Naive thymus-derived CD4-positive, alpha-beta T cell (primary cell): ENCODE measurements around the gene CAPS. TPM values are rescaled to one million over a fixed set of nuclear protein-coding genes. Genes with fewer than 3 reads are reported as not detected.

Experiments
- ATAC-seq: fragments of 150-1000 bp; cut with Tn5 transposase; 2 replicates; pipeline ENCODE4 v1.10.0; 2021; ENCODE audit warnings: mild to moderate bottlenecking, moderate library complexity
- CTCF ChIA-PET: fragments of 350-600 bp; sonication (Branson Sonifier 250); formaldehyde crosslinking; loops from one replicate; lab custom pipeline; 2021; ENCODE audit warnings: antibody characterized with exemption; lab: Charles Lee
- POLR2A ChIA-PET: fragments of 350-600 bp; sonication (Branson Sonifier 250); formaldehyde crosslinking; loops from one replicate; lab custom pipeline; 2021; ENCODE audit warnings: antibody characterized with exemption, inconsistent platforms; lab: Charles Lee
- DNase-seq, 9 donors: peaks; one replicate each; pipeline versions ENCODE4 v3.0.0 to v3.0.0-alpha.2; 2020 to 2022; ENCODE audit warnings: mixed read lengths in 1 of 9
- H3K27ac ChIP-seq: one replicate; pipeline ENCODE4 v1.7.0; 2013; ENCODE audit warnings: mild to moderate bottlenecking, low read depth, low read length, moderate library complexity
- H3K27me3 ChIP-seq, 2 donors: one replicate each; pipeline ENCODE4 v1.7.0; 2013; ENCODE audit warnings: low read length in 2 of 2, mild to moderate bottlenecking in 2 of 2, moderate library complexity in 2 of 2; ENCODE audit not compliant: control insufficient read depth in 2 of 2, insufficient read depth in 2 of 2
- H3K36me3 ChIP-seq, 3 experiments: 1 replicate in 2 of 3; 2 replicates in 1 of 3; pipeline ENCODE4 v1.7.0; 2013; ENCODE audit warnings: low read length in 3 of 3, mild to moderate bottlenecking in 3 of 3, moderate library complexity in 1 of 3; ENCODE audit not compliant: insufficient read depth in 3 of 3, control insufficient read depth in 2 of 3
- H3K4me1 ChIP-seq, 2 donors: one replicate each; pipeline ENCODE4 v1.7.0; 2013; ENCODE audit warnings: low read length in 2 of 2, mild to moderate bottlenecking in 2 of 2, moderate library complexity in 1 of 2; ENCODE audit not compliant: control insufficient read depth in 2 of 2, insufficient read depth in 2 of 2
- H3K4me3 ChIP-seq: 2 replicates; pipeline ENCODE4 v1.7.0; 2013; ENCODE audit warnings: mild to moderate bottlenecking, low read length
- H3K9me3 ChIP-seq, 3 experiments: 1 replicate in 2 of 3; 2 replicates in 1 of 3; pipeline ENCODE4 v1.7.0; 2013; ENCODE audit warnings: low read length in 3 of 3; ENCODE audit not compliant: control insufficient read depth in 2 of 3
- H3K27ac Mint-ChIP-seq, 9 donors: one replicate each; pipeline ENCODE4 v1.8.0; 2020 to 2022; ENCODE audit warnings: mixed read lengths in 9 of 9, mild to moderate bottlenecking in 8 of 9, moderate library complexity in 5 of 9, inconsistent platforms in 2 of 9
- H3K27me3 Mint-ChIP-seq, 5 donors: one replicate each; pipeline ENCODE4 v1.8.0; 2021 to 2022; ENCODE audit warnings: mixed read lengths in 5 of 5, mild to moderate bottlenecking in 1 of 5
- H3K36me3 Mint-ChIP-seq, 5 donors: one replicate each; pipeline ENCODE4 v1.8.0; 2020 to 2022; ENCODE audit warnings: mixed read lengths in 5 of 5, mild to moderate bottlenecking in 3 of 5, inconsistent platforms in 1 of 5
- H3K4me1 Mint-ChIP-seq, 7 donors: one replicate each; pipeline ENCODE4 v1.8.0; 2020 to 2022; ENCODE audit warnings: mixed read lengths in 7 of 7, mild to moderate bottlenecking in 3 of 7, inconsistent platforms in 1 of 7
- H3K4me3 Mint-ChIP-seq, 10 donors: one replicate each; pipeline ENCODE4 v1.8.0; 2020 to 2022; ENCODE audit warnings: mild to moderate bottlenecking in 10 of 10, mixed read lengths in 10 of 10, moderate library complexity in 6 of 10, inconsistent platforms in 2 of 10
- H3K9me3 Mint-ChIP-seq, 11 donors: one replicate each; pipeline ENCODE4 v1.8.0; 2020 to 2022; ENCODE audit warnings: mixed read lengths in 11 of 11, mild to moderate bottlenecking in 4 of 11, inconsistent platforms in 1 of 11, moderate library complexity in 1 of 11
- intact Hi-C, 2 donors: fragments of 100-400 bp; cut with micrococcal nuclease; formaldehyde crosslinking; loops; one replicate each; pipeline ENCODE4 v1.15.1; 2023
- polyA plus RNA-seq, 2 donors: library from polyadenylated mRNA; unstranded; fragments of 300-500 nt; fragmentation: Illumina TruSeq; gene quantifications; one replicate each; pipeline ENCODE4 v1.2.3, GENCODE V29; 2021
- total RNA-seq, 6 experiments: library from RNA in 5 of 6; stranded (reverse) in 5 of 6; gene quantifications; 1 replicate in 5 of 6; 2 replicates in 1 of 6; pipeline ENCODE4 v1.2.3 and lab custom pipeline; 2021 to 2026

CAPS gene
- total and polyA plus RNA-seq, 7 experiments from 2014 or later: 1.6 to 80.6 (median 45.2) TPM

DNA sequence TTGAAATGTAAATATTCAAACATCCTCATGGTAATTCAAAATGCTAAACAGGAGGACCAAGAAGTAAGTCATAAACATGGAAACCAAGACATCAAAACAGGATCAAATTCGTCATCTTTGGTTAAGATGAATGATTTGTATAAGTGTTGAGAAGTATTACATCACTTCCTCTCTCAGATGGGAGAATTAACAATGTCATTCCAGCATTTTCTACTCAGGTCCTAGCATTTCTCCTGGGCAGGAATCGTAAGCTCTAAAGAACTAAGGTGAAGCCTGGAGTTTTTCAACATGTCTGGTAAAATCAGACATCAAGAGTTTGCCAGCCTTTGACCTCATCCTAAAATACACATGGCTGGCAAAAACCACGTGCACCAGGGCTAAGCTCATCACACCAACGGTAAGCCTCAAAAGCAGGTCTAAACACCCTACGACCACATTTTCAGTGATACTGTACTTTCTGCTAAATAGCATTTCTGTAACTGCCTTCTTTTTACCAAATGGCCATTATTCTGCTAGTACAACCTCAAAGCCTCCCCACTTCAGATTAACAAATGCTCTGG is 39.1 kb downstream of the CAPS start:
- intact Hi-C loops: loop anchor here (1.0 to 2.0 kb wide), 2 partner anchors 9 to 48 kb away; partner anchors contain the start of gene VMAC (in 1 of the 2)
- Mint-ChIP-seq H3K4me1 (peaks cover 71 to 99% (median 94%) of the 10 kb centered on the region in 7 donors), H3K9me3 (peaks cover 0 to 6% (median 0%) of the 10 kb centered on the region in 11 donors), H3K27ac (peak overlapping the region; percentile 45 to 97 (median 89)), H3K4me3 (peak overlapping the region; percentile 47 to 81 (median 74)), H3K27me3 (no peaks in the 10 kb centered on the region), H3K36me3 (peaks cover 0 to 10% (median 0%) of the 10 kb centered on the region in 5 donors)
- no peak for ATAC-seq
- DNase-seq: no peak
- ChIA-PET CTCF (interaction anchor here (3.8 kb wide), 1 partner anchor 8 kb away, joined by 16 read pairs; no protein-coding TSS in a partner anchor), POLR2A (interaction anchor here (0.6 to 7.1 kb wide), 6 partner anchors 8 to 227 kb away, joined by 3 to 89 read pairs (median 8); partner anchors contain the start of genes NDUFA11, RANBP3 and VMAC)
- H3K27ac ChIP-seq: peak overlapping the region; percentile 55
- no peaks in the 10 kb centered on the region for H3K27me3 ChIP-seq
- H3K9me3 ChIP-seq: no peaks in the 10 kb centered on the region
- peaks cover 31 to 73% of the 10 kb centered on the region in 2 donors for H3K4me1 ChIP-seq
- no peaks in the 10 kb centered on the region for H3K36me3 ChIP-seq
- no peak overlapping the region for H3K4me3 ChIP-seq

GRCh38 chr19:5953680-5954213 is 39.7 kb downstream of the CAPS start:
- H3K4me3 Mint-ChIP-seq: peak overlapping the region; percentile 47 to 81 (median 74)
- Histone ChIP-seq H3K4me1 (peaks cover 30 to 73% of the 10 kb centered on the region in 2 donors), H3K27ac (peak overlapping the region; percentile 55), H3K4me3 (peak overlapping the region; percentile 17), H3K9me3 (no peaks in the 10 kb centered on the region), H3K36me3 (no peaks in the 10 kb centered on the region), H3K27me3 (no peaks in the 10 kb centered on the region)
- ChIA-PET POLR2A (interaction anchor here (0.8 to 7.1 kb wide), 5 partner anchors 7 to 49 kb away, joined by 4 to 89 read pairs (median 13); partner anchors contain the start of genes NDUFA11, RANBP3 and VMAC), CTCF (interaction anchor here (0.8 kb wide), 1 partner anchor 14 kb away, joined by 3 read pairs; no protein-coding TSS in a partner anchor)
- ATAC-seq (peak; percentile 45), DNase-seq (peak in 8 of 9 donors; percentile 16 to 37 (median 32))
- H3K4me1 Mint-ChIP-seq: peaks cover 67 to 99% (median 92%) of the 10 kb centered on the region in 7 donors
- peak overlapping the region; percentile 45 to 97 (median 89) for H3K27ac Mint-ChIP-seq
- peaks cover 0 to 6% (median 0%) of the 10 kb centered on the region in 11 donors for H3K9me3 Mint-ChIP-seq
- no peaks in the 10 kb centered on the region for H3K27me3 Mint-ChIP-seq
- intact Hi-C loops: loop anchor here (1.0 to 2.0 kb wide), 2 partner anchors 9 to 49 kb away; partner anchors contain the start of gene VMAC (in 1 of the 2)
- peaks cover 0 to 11% (median 0%) of the 10 kb centered on the region in 5 donors for H3K36me3 Mint-ChIP-seq

- Histone ChIP-seq H3K4me1 (peaks cover 29 to 73% of the 10 kb centered on the region in 2 donors), H3K36me3 (no peaks in the 10 kb centered on the region), H3K27me3 (no peaks in the 10 kb centered on the region), H3K9me3 (no peaks in the 10 kb centered on the region), H3K27ac (peak overlapping the region; percentile 55), H3K4me3 (no peak overlapping the region)
- POLR2A ChIA-PET: interaction anchor here (0.8 to 7.1 kb wide), 4 partner anchors 7 to 50 kb away, joined by 4 to 89 read pairs (median 9); partner anchors contain the start of genes NDUFA11, RANBP3 and VMAC
- no peak for ATAC-seq
- Mint-ChIP-seq H3K4me1 (peaks cover 67 to 99% (median 92%) of the 10 kb centered on the region in 7 donors), H3K27me3 (no peaks in the 10 kb centered on the region), H3K9me3 (peaks cover 0 to 6% (median 0%) of the 10 kb centered on the region in 11 donors), H3K36me3 (peaks cover 0 to 11% (median 0%) of the 10 kb centered on the region in 5 donors), H3K4me3 (peak overlapping the region; percentile 47 to 81 (median 74)), H3K27ac (peak overlapping the region; percentile 45 to 97 (median 89))
- intact Hi-C loops: no loop called here
- CTCF ChIA-PET: interaction anchor here (0.8 kb wide), 1 partner anchor 13 kb away, joined by 3 read pairs; no protein-coding TSS in a partner anchor
- no peak for DNase-seq
Measured at GRCh38 chr19:5954293-5954692, 40.2 kb downstream of the CAPS start.

DNA sequence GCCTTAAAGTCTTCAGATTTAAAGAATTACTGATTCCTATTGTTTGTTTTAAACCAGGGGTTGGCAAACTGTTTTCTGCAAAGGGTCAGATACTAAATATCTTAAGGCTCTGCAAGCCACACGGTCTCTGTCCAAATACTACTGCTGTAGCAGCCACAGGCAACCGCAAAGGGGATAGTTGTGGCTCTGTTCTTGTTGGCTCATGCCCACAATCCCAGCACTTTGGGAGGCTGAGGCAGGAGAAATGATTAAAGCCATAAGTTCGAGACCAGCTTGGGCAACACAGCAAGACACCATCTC is 41.5 kb downstream of the CAPS start:
- Mint-ChIP-seq H3K27ac (peak overlapping the region in 5 of 9 donors; percentile 34 to 98 (median 72)), H3K4me3 (peak overlapping the region in 1 of 10 donors; percentile 50), H3K36me3 (peaks cover 0 to 15% (median 3%) of the 10 kb centered on the region in 5 donors), H3K9me3 (peaks cover 0 to 6% (median 0%) of the 10 kb centered on the region in 11 donors), H3K27me3 (no peaks in the 10 kb centered on the region), H3K4me1 (peaks cover 59 to 99% (median 91%) of the 10 kb centered on the region in 7 donors)
- DNase-seq (no peak), ATAC-seq (no peak)
- POLR2A ChIA-PET: interaction anchor here (1.3 kb wide), 1 partner anchor 52 kb away, joined by 6 read pairs; the partner anchor contains the start of gene NDUFA11
- peaks cover 24 to 73% of the 10 kb centered on the region in 2 donors for H3K4me1 ChIP-seq
- H3K36me3 ChIP-seq: no peaks in the 10 kb centered on the region
- H3K9me3 ChIP-seq: no peaks in the 10 kb centered on the region
- H3K27me3 ChIP-seq: no peaks in the 10 kb centered on the region
- intact Hi-C loops: no loop called here
- H3K27ac ChIP-seq: no peak overlapping the region
- CTCF ChIA-PET: interaction anchor here (1.9 kb wide), 1 partner anchor 13 kb away, joined by 9 read pairs; no protein-coding TSS in a partner anchor
- no peak overlapping the region for H3K4me3 ChIP-seq

DNA sequence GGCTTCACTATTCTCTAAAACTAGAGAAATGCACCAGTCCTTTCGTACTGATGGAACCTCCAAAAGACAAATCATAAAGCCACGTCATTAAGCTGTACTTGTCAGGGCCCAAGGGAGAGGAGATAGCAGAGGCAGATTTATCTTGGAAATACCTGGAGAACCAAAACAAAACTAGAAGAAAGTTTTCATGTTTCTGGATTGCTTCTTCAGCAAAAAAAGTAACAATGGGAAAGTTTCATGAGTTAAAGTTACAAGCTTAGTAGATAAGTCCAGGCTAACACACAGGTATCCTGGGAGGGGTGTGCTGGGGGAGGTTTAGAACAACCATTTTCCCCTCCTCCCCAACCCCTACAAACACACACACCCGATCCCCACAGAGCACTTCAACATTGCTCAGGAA is 42.3 kb downstream of the CAPS start:
- Mint-ChIP-seq H3K4me1 (peaks cover 57 to 99% (median 89%) of the 10 kb centered on the region in 7 donors), H3K36me3 (peaks cover 0 to 15% (median 3%) of the 10 kb centered on the region in 5 donors), H3K27ac (peak overlapping the region; percentile 22 to 98 (median 65)), H3K27me3 (no peaks in the 10 kb centered on the region), H3K4me3 (no peak overlapping the region), H3K9me3 (peaks cover 0 to 6% (median 0%) of the 10 kb centered on the region in 11 donors)
- no peaks in the 10 kb centered on the region for H3K27me3 ChIP-seq
- no peaks in the 10 kb centered on the region for H3K9me3 ChIP-seq
- ATAC-seq (no peak), DNase-seq (no peak)
- ChIA-PET CTCF (interaction anchor here (0.6 to 1.9 kb wide), 4 partner anchors 10 to 1319 kb away, joined by 3 to 9 read pairs (median 3); no protein-coding TSS in a partner anchor), POLR2A (interaction anchor here (0.7 to 1.8 kb wide), 4 partner anchors 8 to 1132 kb away, joined by 3 to 7 read pairs (median 6); partner anchors contain the start of gene NDUFA11)
- H3K36me3 ChIP-seq: no peaks in the 10 kb centered on the region
- intact Hi-C loops: no loop called here
- no peak overlapping the region for H3K4me3 ChIP-seq
- peaks cover 31 to 73% of the 10 kb centered on the region in 2 donors for H3K4me1 ChIP-seq
- H3K27ac ChIP-seq: no peak overlapping the region

DNA sequence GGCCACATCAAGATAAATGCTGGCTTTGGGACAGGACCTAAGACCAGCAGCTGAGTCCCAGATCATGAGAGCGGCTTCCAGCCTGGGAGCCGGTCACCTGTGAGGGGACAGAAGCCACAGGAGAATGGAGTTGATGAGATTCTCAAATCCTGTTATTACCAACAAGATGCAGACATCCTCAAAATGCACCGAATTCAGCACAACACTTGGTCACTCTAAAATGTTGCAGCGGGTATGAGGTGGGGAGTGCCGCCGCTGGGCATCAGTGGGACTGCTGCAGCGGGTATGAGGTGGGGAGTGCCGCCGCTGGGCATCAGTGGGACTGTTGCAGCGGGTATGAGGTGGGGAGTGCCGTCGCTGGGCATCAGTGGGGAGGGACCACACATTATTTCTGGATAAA is 42.7 kb downstream of the CAPS start:
- no peak overlapping the region for H3K4me3 ChIP-seq
- H3K27me3 ChIP-seq: no peaks in the 10 kb centered on the region
- ChIA-PET POLR2A (interaction anchor here (0.7 to 1.8 kb wide), 3 partner anchors 9 to 1132 kb away, joined by 3 to 7 read pairs (median 6); no protein-coding TSS in a partner anchor), CTCF (interaction anchor here (0.6 to 1.9 kb wide), 4 partner anchors 10 to 1319 kb away, joined by 3 to 9 read pairs (median 3); no protein-coding TSS in a partner anchor)
- no peak overlapping the region for H3K27ac ChIP-seq
- no peaks in the 10 kb centered on the region for H3K36me3 ChIP-seq
- H3K9me3 ChIP-seq: no peaks in the 10 kb centered on the region
- Mint-ChIP-seq H3K27me3 (no peaks in the 10 kb centered on the region), H3K36me3 (peaks cover 0 to 15% (median 3%) of the 10 kb centered on the region in 5 donors), H3K4me1 (peaks cover 56 to 99% (median 86%) of the 10 kb centered on the region in 7 donors), H3K4me3 (peak overlapping the region in 1 of 10 donors; percentile 9), H3K27ac (peak overlapping the region in 8 of 9 donors; percentile 34 to 98 (median 62)), H3K9me3 (peaks cover 0 to 6% (median 0%) of the 10 kb centered on the region in 11 donors)
- ATAC-seq (no peak), DNase-seq (no peak)
- peaks cover 35 to 73% of the 10 kb centered on the region in 2 donors for H3K4me1 ChIP-seq
- intact Hi-C loops: no loop called here
